SK-N-SH treated with all-trans-retinoic acid at 6 μM for 48 hours (cell line): ENCODE data around the gene SLC4A3.

ENCODE experiments used
- ATAC-seq: fragments of 200-7000 bp; cut with Tn5 transposase; 3 replicates; pipeline ENCODE4 v1.9.1; 2020; ENCODE audit warnings: mild to moderate bottlenecking, moderate library complexity
- ARNTL ChIP-seq: fragments of 450-650 bp; formaldehyde crosslinking; IDR thresholded peaks from 2 replicates; pipeline ENCODE4 v1.5.0; 2020; ENCODE audit warnings: low read depth, mild to moderate bottlenecking, moderate library complexity, borderline replicate concordance
- CSDC2 ChIP-seq: fragments of 250-450 bp; sonication (Bioruptor Pico); IDR thresholded peaks from 2 replicates; pipeline ENCODE4 v1.5.0; 2020; ENCODE audit warnings: mild to moderate bottlenecking, moderate library complexity
- ESRRG ChIP-seq: fragments of 250-450 bp; sonication (Bioruptor Pico); IDR thresholded peaks from 2 replicates; pipeline ENCODE4 v1.6.1; 2021; ENCODE audit warnings: mild to moderate bottlenecking
- ISL1 ChIP-seq: fragments of 250-450 bp; sonication (Bioruptor Pico); IDR thresholded peaks from 2 replicates; pipeline ENCODE4 v2.1.2; 2022; ENCODE audit warnings: mild to moderate bottlenecking, moderate library complexity
- OSR1 ChIP-seq: fragments of 250-450 bp; sonication (Bioruptor Pico); IDR thresholded peaks from 2 replicates; pipeline ENCODE4 v1.8.0; 2022; ENCODE audit warnings: moderate library complexity, mild to moderate bottlenecking, inconsistent platforms
- PPARA ChIP-seq: fragments of 250-450 bp; sonication (Bioruptor Pico); IDR thresholded peaks from 2 replicates; pipeline ENCODE4 v1.5.0; 2020; ENCODE audit warnings: mild to moderate bottlenecking, borderline replicate concordance
- RARB ChIP-seq: fragments of 250-450 bp; sonication (Bioruptor Pico); IDR thresholded peaks from 2 replicates; pipeline ENCODE4 v1.8.0; 2021; ENCODE audit warnings: mild to moderate bottlenecking, moderate library complexity
- SNAI2 ChIP-seq: fragments of 250-450 bp; sonication (Bioruptor Pico); IDR thresholded peaks from 2 replicates; pipeline ENCODE4 v1.5.0; 2020; ENCODE audit warnings: mild to moderate bottlenecking, moderate library complexity
- TCF4 ChIP-seq: fragments of 250-450 bp; sonication (Bioruptor Pico); IDR thresholded peaks from 2 replicates; pipeline ENCODE4 v1.8.0; 2021; ENCODE audit warnings: mild to moderate bottlenecking, moderate library complexity, borderline replicate concordance
- TOX ChIP-seq: fragments of 250-450 bp; sonication (Bioruptor Pico); IDR thresholded peaks from 2 replicates; pipeline ENCODE4 v1.8.0; 2021; ENCODE audit warnings: mild to moderate bottlenecking, moderate library complexity, borderline replicate concordance
- ZC3H10 ChIP-seq: fragments of 250-450 bp; sonication (Bioruptor Pico); IDR thresholded peaks from 2 replicates; pipeline ENCODE4 v1.5.1; 2021; ENCODE audit warnings: mild to moderate bottlenecking, moderate library complexity
- ZFP3 ChIP-seq: fragments of 250-450 bp; sonication (Bioruptor Pico); IDR thresholded peaks from 2 replicates; pipeline ENCODE4 v1.5.0; 2020; ENCODE audit warnings: mild to moderate bottlenecking, moderate library complexity
- ZFP30 ChIP-seq: fragments of 450-650 bp; formaldehyde crosslinking; IDR thresholded peaks from 2 replicates; pipeline ENCODE4 v1.5.0; 2022; ENCODE audit warnings: mild to moderate bottlenecking, moderate library complexity
- ZNF565 ChIP-seq: fragments of 450-650 bp; formaldehyde crosslinking; conservative IDR thresholded peaks from 2 replicates; pipeline ENCODE4 v1.5.0; 2020; ENCODE audit warnings: low read depth, mild to moderate bottlenecking, moderate library complexity
- ZNF70 ChIP-seq: fragments of 450-650 bp; formaldehyde crosslinking; IDR thresholded peaks from 2 replicates; pipeline ENCODE4 v1.5.0; 2020; ENCODE audit warnings: mild to moderate bottlenecking, moderate library complexity
- ZNF8 ChIP-seq: fragments of 450-650 bp; formaldehyde crosslinking; IDR thresholded peaks from 2 replicates; pipeline ENCODE4 v1.5.0; 2020; ENCODE audit warnings: mild to moderate bottlenecking, moderate library complexity
- TF ChIP-seq, protein P1 (sequence below): fragments of 250-450 bp; sonication (Bioruptor Pico); IDR thresholded peaks from 2 replicates; pipeline ENCODE4 v1.5.0; 2020; ENCODE audit warnings: mild to moderate bottlenecking, moderate library complexity
- TF ChIP-seq, protein P2 (sequence below): fragments of 250-450 bp; sonication (Bioruptor Pico); IDR thresholded peaks from 2 replicates; pipeline ENCODE4 v1.5.1; 2020; ENCODE audit warnings: low read depth, mild to moderate bottlenecking, moderate library complexity
- TF ChIP-seq, protein P3 (sequence below): fragments of 250-450 bp; sonication (Bioruptor Pico); IDR thresholded peaks from 2 replicates; pipeline ENCODE4 v1.8.0; 2020; ENCODE audit warnings: mild to moderate bottlenecking, moderate library complexity, borderline replicate concordance
- TF ChIP-seq, protein P4 (sequence below): fragments of 250-450 bp; sonication (Bioruptor Pico); IDR thresholded peaks from 2 replicates; pipeline ENCODE4 v1.8.0; 2021; ENCODE audit warnings: low read depth, mild to moderate bottlenecking, moderate library complexity, borderline replicate concordance
- TF ChIP-seq, protein P5 (sequence below): fragments of 250-450 bp; sonication (Bioruptor Pico); IDR thresholded peaks from 2 replicates; pipeline ENCODE4 v1.5.1; 2021; ENCODE audit warnings: mild to moderate bottlenecking, moderate library complexity

Gene SLC4A3

DNA sequence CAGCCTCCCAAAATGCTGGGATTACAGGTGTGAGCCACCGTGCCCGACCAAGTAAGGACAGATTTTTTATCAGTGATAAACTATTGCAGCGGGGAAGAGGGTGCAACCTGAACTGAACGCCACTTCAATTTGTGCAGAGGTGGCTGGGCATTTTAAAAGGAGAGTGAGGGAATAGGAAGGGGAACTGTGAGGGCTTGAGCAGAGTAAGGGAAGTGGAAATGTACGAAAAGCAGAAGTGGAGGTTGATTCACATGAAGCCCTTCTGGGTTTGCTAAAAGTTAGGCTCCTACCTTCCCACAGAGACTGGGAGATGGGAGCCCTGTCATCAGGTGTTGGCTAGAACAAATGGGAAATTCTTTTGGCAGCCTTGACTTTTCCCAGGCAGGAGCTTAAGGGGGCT, 23.7 kb upstream of the SLC4A3 start:
- no peak for ATAC-seq
- TF ChIP-seq, protein P1, sequence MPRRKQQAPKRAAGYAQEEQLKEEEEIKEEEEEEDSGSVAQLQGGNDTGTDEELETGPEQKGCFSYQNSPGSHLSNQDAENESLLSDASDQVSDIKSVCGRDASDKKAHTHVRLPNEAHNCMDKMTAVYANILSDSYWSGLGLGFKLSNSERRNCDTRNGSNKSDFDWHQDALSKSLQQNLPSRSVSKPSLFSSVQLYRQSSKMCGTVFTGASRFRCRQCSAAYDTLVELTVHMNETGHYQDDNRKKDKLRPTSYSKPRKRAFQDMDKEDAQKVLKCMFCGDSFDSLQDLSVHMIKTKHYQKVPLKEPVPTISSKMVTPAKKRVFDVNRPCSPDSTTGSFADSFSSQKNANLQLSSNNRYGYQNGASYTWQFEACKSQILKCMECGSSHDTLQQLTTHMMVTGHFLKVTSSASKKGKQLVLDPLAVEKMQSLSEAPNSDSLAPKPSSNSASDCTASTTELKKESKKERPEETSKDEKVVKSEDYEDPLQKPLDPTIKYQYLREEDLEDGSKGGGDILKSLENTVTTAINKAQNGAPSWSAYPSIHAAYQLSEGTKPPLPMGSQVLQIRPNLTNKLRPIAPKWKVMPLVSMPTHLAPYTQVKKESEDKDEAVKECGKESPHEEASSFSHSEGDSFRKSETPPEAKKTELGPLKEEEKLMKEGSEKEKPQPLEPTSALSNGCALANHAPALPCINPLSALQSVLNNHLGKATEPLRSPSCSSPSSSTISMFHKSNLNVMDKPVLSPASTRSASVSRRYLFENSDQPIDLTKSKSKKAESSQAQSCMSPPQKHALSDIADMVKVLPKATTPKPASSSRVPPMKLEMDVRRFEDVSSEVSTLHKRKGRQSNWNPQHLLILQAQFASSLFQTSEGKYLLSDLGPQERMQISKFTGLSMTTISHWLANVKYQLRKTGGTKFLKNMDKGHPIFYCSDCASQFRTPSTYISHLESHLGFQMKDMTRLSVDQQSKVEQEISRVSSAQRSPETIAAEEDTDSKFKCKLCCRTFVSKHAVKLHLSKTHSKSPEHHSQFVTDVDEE (CRISPR knock-in tag) = no peak
- TF ChIP-seq TOX = no peak
- TF ChIP-seq ZNF565 (CRISPR knock-in tag) = no peak
- TF ChIP-seq, protein P2, sequence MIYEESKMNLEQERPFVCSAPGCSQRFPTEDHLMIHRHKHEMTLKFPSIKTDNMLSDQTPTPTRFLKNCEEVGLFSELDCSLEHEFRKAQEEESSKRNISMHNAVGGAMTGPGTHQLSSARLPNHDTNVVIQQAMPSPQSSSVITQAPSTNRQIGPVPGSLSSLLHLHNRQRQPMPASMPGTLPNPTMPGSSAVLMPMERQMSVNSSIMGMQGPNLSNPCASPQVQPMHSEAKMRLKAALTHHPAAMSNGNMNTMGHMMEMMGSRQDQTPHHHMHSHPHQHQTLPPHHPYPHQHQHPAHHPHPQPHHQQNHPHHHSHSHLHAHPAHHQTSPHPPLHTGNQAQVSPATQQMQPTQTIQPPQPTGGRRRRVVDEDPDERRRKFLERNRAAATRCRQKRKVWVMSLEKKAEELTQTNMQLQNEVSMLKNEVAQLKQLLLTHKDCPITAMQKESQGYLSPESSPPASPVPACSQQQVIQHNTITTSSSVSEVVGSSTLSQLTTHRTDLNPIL (CRISPR knock-in tag) = no peak
- no peak for TF ChIP-seq ZFP30 (CRISPR knock-in tag)
- TF ChIP-seq, protein P3, sequence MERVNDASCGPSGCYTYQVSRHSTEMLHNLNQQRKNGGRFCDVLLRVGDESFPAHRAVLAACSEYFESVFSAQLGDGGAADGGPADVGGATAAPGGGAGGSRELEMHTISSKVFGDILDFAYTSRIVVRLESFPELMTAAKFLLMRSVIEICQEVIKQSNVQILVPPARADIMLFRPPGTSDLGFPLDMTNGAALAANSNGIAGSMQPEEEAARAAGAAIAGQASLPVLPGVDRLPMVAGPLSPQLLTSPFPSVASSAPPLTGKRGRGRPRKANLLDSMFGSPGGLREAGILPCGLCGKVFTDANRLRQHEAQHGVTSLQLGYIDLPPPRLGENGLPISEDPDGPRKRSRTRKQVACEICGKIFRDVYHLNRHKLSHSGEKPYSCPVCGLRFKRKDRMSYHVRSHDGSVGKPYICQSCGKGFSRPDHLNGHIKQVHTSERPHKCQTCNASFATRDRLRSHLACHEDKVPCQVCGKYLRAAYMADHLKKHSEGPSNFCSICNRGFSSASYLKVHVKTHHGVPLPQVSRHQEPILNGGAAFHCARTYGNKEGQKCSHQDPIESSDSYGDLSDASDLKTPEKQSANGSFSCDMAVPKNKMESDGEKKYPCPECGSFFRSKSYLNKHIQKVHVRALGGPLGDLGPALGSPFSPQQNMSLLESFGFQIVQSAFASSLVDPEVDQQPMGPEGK (CRISPR knock-in tag) = no peak
- TF ChIP-seq PPARA (CRISPR knock-in tag) = no peak
- no peak for TF ChIP-seq ARNTL (CRISPR knock-in tag)
- TF ChIP-seq ZC3H10 (CRISPR knock-in tag) = no peak
- TF ChIP-seq ZNF8 = no peak
- no peak for TF ChIP-seq ISL1 (CRISPR knock-in tag)
- no peak for TF ChIP-seq ESRRG (CRISPR knock-in tag)
- no peak for TF ChIP-seq TCF4 (CRISPR knock-in tag)
- TF ChIP-seq RARB (CRISPR knock-in tag) = no peak
- TF ChIP-seq, protein P4, sequence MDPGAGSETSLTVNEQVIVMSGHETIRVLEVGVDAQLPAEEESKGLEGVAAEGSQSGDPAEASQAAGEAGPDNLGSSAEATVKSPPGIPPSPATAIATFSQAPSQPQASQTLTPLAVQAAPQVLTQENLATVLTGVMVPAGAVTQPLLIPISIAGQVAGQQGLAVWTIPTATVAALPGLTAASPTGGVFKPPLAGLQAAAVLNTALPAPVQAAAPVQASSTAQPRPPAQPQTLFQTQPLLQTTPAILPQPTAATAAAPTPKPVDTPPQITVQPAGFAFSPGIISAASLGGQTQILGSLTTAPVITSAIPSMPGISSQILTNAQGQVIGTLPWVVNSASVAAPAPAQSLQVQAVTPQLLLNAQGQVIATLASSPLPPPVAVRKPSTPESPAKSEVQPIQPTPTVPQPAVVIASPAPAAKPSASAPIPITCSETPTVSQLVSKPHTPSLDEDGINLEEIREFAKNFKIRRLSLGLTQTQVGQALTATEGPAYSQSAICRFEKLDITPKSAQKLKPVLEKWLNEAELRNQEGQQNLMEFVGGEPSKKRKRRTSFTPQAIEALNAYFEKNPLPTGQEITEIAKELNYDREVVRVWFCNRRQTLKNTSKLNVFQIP (CRISPR knock-in tag) = no peak
- TF ChIP-seq CSDC2 (CRISPR knock-in tag) = no peak
- TF ChIP-seq SNAI2 (CRISPR knock-in tag) = no peak
- TF ChIP-seq, protein P5, sequence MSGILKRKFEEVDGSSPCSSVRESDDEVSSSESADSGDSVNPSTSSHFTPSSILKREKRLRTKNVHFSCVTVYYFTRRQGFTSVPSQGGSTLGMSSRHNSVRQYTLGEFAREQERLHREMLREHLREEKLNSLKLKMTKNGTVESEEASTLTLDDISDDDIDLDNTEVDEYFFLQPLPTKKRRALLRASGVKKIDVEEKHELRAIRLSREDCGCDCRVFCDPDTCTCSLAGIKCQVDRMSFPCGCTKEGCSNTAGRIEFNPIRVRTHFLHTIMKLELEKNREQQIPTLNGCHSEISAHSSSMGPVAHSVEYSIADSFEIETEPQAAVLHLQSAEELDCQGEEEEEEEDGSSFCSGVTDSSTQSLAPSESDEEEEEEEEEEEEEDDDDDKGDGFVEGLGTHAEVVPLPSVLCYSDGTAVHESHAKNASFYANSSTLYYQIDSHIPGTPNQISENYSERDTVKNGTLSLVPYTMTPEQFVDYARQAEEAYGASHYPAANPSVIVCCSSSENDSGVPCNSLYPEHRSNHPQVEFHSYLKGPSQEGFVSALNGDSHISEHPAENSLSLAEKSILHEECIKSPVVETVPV = no peak
- TF ChIP-seq ZNF70 (CRISPR knock-in tag) = no peak
- TF ChIP-seq ZFP3 = no peak

DNA sequence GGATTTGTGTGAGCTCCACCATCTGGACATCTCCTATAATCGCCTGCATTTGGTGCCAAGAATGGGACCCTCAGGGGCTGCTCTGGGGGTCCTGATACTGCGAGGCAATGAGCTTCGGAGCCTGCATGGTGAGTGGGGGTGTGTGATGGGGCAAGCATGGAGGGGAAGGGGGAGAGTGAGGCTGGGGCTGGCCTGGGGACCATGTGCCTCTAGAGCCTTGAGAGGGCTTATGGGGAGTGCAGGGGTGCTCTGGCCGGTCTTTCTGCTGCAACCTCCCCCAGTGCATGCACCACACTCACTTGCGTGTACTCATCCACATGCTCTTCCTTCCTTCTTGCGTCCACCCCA, 21.8 kb upstream of the SLC4A3 start:
- no peak for ATAC-seq
- no peak for TF ChIP-seq TOX
- TF ChIP-seq ZNF565 (CRISPR knock-in tag) = no peak
- TF ChIP-seq ZNF70 (CRISPR knock-in tag) = no peak
- no peak for TF ChIP-seq ISL1 (CRISPR knock-in tag)
- TF ChIP-seq CSDC2 (CRISPR knock-in tag) = no peak
- no peak for TF ChIP-seq ZFP3
- no peak for TF ChIP-seq OSR1 (CRISPR knock-in tag)
- TF ChIP-seq, protein P4 (CRISPR knock-in tag) = no peak
- no peak for TF ChIP-seq ZFP30 (CRISPR knock-in tag)
- no peak for TF ChIP-seq SNAI2 (CRISPR knock-in tag)
- no peak for TF ChIP-seq ARNTL (CRISPR knock-in tag)
- TF ChIP-seq ZNF8 = no peak
- TF ChIP-seq, protein P3 (CRISPR knock-in tag) = no peak
- TF ChIP-seq TCF4 (CRISPR knock-in tag) = no peak
- TF ChIP-seq, all 23 proteins: peak for 0
